Measurements from ENCODE around the gene DAAM1. TPM values are rescaled to one million over a fixed set of nuclear protein-coding genes. Genes with fewer than 3 reads are reported as not detected.

Gene DAAM1
- total and polyA plus RNA-seq, 8 donors = 6.2 to 26.7 (median 16.0) TPM

DNA sequence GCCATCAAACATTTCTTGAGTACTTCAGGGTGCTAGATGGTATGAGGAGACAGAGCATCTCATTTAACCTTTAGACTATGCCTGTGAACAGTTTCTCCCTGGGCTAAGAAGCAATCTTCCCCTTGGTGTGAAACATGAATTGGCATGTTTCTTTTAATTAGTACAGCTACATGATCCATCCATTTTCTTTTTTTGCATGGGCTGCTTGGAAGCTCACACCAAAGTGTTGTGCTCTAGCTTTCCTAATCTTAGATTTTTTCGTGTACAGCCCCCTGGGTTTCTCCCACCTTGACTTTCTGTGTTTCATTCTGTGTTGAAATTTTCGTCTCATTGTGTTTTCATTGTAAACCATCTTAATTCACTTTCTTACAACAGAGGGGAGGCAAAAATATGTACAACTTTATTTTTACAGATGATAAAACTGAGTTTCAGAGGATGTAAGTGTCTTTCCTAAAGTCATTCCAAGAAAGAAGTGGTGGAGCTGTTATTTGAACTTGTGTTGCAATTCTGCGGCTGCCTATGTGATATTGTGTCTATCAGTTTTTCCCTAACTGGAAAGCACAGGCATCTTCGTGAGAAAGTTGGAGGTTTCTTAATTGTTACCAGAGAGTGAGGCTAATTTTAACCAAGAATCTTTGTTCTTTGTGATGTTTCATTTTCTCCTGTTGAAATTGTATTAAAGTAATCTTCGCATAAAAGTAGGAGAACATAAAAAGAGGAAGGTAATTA, 64.5 kb downstream of the DAAM1 start:
- FAIRE-seq = no peak
- peaks cover 0 to 19% (median 16%) of the 10 kb centered on the region in 3 donors for H3K4me1 ChIP-seq
- no peak for TF ChIP-seq CTCF (IDR thresholded peaks at IDR 0.05)

DNA sequence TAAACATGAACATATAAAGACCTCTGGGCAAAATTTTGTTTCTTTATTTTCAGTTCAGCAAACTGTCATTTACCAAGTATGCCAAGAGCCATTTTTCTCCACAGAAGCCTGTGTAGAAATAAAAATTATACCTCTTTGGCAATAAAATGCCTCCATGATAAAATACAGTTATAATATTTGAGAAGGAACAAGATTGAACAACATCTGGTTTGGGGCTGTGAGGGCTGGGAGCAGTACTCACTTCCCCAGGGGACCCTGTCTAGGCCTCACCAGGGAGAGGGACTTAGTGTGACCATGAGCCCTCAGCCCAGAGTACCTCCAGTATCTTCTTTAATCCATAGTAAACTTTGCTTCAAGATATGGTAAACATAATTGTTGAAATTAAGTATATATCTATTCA, 65.1 kb downstream of the DAAM1 start:
- H3K36me3 ChIP-seq = no peaks in the 10 kb centered on the region
- no peaks in the 10 kb centered on the region for H3K9me3 ChIP-seq
- H3K27ac ChIP-seq = peak overlapping the region in 3 of 4 donors; percentile 53 to 78 (median 74)
- FAIRE-seq (no peak), ATAC-seq (no peak), DNase-seq (no peak)
- no peak overlapping the region for H3K4me3 ChIP-seq
- peaks cover 0 to 19% (median 13%) of the 10 kb centered on the region in 3 donors for H3K4me1 ChIP-seq
- no peak for TF ChIP-seq CTCF (IDR thresholded peaks at IDR 0.05)
- no peaks in the 10 kb centered on the region for H3K27me3 ChIP-seq
- intact Hi-C loops (cut with DNase I) = no loop called here

More for the DNA sequence above, 64.5 kb downstream of the DAAM1 start:
- Histone ChIP-seq H3K27me3 (no peaks in the 10 kb centered on the region), H3K4me3 (no peak overlapping the region), H3K36me3 (no peaks in the 10 kb centered on the region), H3K27ac (peak overlapping the region in 2 of 4 donors; percentile 74 to 78), H3K9me3 (no peaks in the 10 kb centered on the region)
- WGBS, 2 donors = 79 to 88% methylated on average over 5 of the region's 5 CpGs
- DNase-seq = no peak
- intact Hi-C loops (cut with DNase I) = no loop called here
- no peak for ATAC-seq

- Histone ChIP-seq H3K27me3 (no peaks in the 10 kb centered on the region), H3K9me3 (no peaks in the 10 kb centered on the region), H3K4me3 (no peak overlapping the region), H3K27ac (peak overlapping the region; percentile 24 to 78 (median 64)), H3K4me1 (peaks cover 0 to 24% (median 13%) of the 10 kb centered on the region in 3 donors), H3K36me3 (no peaks in the 10 kb centered on the region)
- intact Hi-C loops (cut with DNase I) = no loop called here
- peak; percentile 75 for FAIRE-seq
- peak in 4 of 6 donors; percentile 59 to 83 (median 68) for DNase-seq
- 15 to 17% methylated on average over 7 of the region's 7 CpGs for WGBS, 2 donors
- no peak for TF ChIP-seq CTCF (IDR thresholded peaks at IDR 0.05)
- ATAC-seq = peak; percentile 90 to 94 (median 92)
Observed at GRCh38 chr14:59254146-59254910, 65.9 kb downstream of the DAAM1 start.

GRCh38 chr14:59254911-59255545, 66.6 kb downstream of the DAAM1 start:
- H3K36me3 ChIP-seq = no peaks in the 10 kb centered on the region
- H3K27me3 ChIP-seq = no peaks in the 10 kb centered on the region
- peak overlapping the region; percentile 24 to 78 (median 64) for H3K27ac ChIP-seq
- no peak for TF ChIP-seq CTCF (IDR thresholded peaks at IDR 0.05)
- peak in 3 of 4 donors; percentile 30 to 43 (median 33) for ATAC-seq
- H3K9me3 ChIP-seq = no peaks in the 10 kb centered on the region
- FAIRE-seq = no peak
- 73 to 74% methylated on average over 5 of the region's 5 CpGs for WGBS, 2 donors
- no peak overlapping the region for H3K4me3 ChIP-seq
- DNase-seq = peak in 1 of 6 donors; percentile 15
- intact Hi-C loops (cut with DNase I) = no loop called here
- H3K4me1 ChIP-seq = peaks cover 0 to 25% (median 13%) of the 10 kb centered on the region in 3 donors
